ENCODE results near the gene PROSER3.

- TF ChIP-seq CTCF (IDR thresholded peaks at IDR 0.05): no peak
- no peak for TF ChIP-seq EZH2 (IDR thresholded peaks at IDR 0.05; ENCODE audit: borderline replicate concordance, insufficient read depth, low read depth, low read length, poor library complexity, severe bottlenecking)
Measured at GRCh38 chr19:35791814-35792279, 33.9 kb downstream of the PROSER3 start.

Measured in B cell (primary cell).